Hematopoietic multipotent progenitor cell treated with erythropoietin and hydrocortisone succinate and interleukin-3 and kit ligand, for 6 days (in vitro differentiated cells): Measurements from ENCODE around the gene GADD45A.
A peak's percentile ranks its signal among the peaks of the same experiment; 100 is the strongest.

ENCODE experiments used
- DNase-seq: peaks from one replicate; pipeline ENCODE4 v3.0.0-alpha.2; 2015

Gene GADD45A

GRCh38 chr1:67672260-67672803, 12.7 kb upstream of the GADD45A start:
- no peak for DNase-seq

GRCh38 chr1:67673468-67674201, 11.4 kb upstream of the GADD45A start:
- DNase-seq, result no peak

DNA sequence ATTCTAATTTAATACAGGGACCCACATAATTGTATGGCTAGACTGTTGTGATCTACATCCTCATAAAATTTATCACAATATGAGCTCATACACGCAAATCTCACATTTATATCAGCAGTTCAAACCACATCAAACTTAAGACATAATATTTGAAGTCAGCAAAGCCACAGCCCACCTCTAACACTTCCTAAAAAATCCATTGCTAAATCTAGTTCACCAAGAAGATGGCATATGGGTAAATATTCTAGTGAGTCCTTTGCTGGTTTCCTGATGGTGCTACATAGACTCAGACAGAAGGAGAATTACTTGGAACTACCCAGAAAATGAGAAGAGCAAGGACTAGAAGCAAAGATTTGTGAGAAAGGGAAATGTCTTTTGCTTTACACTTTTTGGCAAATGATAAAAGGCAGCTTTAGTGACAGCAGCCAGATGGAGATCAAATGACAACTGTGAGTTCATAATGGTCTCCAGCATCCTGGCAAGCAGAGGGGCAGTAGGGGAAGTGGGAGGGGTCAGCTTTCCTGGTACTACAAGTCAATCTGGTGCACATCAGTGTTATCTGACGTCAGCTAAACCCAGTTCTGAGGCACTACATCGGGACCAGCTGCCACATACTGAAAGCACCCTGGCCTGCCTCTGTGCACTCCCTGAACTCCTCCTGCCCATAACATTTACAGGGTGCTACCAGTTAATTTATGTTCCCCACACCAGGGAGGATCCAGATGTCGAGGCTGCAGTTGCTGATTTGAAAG, 10.6 kb upstream of the GADD45A start:
- DNase-seq, result peak; percentile 45

DNA sequence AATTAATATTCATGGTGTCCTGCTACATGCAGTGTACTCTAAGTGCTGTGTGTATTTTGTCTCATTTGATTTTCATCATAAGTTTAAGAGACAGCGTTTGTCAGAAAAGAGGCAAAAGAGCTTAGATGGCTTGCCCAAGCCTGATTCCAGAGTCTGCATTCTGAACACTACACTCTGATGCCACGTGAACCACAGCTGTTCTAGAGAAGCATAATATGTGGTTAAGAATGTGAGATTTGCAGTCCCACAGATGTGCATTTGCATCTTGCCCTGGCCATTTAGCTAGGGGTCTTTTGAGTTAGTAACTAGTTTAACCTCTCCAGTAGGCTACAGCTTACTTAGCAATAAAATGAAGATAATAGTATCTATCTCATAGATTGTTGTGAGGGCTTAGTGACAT, 9.2 kb upstream of the GADD45A start:
- no peak for DNase-seq

- DNase-seq, result no peak
Measured at GRCh38 chr1:67676287-67676686, 8.7 kb upstream of the GADD45A start.

- no peak for DNase-seq
Measured at GRCh38 chr1:67676946-67677345, 8.1 kb upstream of the GADD45A start.

- DNase-seq, result no peak
Measured at GRCh38 chr1:67677408-67677807, 7.6 kb upstream of the GADD45A start.

- DNase-seq, result no peak
Measured at GRCh38 chr1:67677930-67678329, 7.1 kb upstream of the GADD45A start.

DNA sequence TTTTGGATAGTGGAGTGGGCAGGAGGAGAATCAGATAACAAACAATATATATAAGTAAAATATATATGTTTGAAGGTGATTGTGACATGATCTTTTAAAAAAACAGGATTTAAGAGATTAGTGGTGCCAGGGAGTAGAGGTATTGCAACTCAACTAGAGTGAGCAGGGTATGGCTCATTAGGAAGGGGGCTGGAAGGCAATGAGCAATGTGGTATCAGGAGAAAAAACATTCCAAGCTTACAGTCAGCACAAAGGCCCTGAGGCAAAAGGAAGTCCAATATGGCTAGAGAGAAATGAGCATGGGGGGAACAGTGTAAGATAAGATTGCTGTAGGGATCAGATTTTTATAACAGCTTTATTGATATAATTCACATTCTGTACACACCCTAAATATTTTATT, 5.3 kb upstream of the GADD45A start:
- no peak for DNase-seq

DNA sequence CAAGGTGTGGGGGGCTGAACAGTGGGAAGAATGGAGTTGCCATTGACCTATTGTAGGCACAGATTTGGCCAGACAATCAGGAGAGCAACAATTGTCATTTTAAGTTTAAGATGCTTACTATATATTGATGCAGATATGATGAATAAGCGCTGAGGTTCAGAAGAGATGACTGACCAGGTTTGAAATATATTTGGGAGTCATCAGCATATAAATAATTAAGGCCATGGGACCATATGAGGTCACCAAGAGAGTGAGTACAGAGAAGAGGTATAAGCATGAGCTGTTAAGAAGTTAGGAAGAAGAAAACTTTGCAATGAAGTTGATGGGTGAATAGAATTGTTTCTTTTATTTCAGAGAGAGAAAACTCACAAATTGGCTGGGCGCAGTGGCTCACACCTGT, 4.5 kb upstream of the GADD45A start:
- no peak for DNase-seq

DNA sequence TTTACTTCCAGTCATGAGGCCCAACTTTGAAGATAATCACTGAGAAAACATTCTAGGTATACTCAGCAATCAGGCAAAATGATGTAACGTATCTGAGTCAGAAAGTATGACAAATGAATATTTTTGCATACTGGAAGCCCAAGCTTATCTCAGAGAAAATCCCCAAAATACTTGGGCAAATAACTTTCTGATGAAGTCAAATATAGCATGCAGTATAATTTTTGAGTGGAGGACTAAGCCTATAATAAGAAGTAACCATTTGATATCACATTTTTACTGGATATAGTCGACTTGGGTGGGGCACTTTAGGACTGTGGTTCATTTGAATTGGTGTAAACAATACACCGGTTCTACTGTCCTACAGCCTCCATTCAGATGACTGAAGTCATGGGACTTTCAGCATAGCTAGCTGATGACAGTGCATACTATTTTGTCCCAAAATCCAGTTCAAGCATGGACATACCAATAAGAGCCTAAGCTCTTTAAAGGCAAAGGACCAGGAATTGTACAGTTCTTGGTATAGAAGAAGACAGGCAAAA, 2.3 kb upstream of the GADD45A start:
- no peak for DNase-seq

GRCh38 chr1:67683316-67683715, 1.7 kb upstream of the GADD45A start:
- no peak for DNase-seq

DNA sequence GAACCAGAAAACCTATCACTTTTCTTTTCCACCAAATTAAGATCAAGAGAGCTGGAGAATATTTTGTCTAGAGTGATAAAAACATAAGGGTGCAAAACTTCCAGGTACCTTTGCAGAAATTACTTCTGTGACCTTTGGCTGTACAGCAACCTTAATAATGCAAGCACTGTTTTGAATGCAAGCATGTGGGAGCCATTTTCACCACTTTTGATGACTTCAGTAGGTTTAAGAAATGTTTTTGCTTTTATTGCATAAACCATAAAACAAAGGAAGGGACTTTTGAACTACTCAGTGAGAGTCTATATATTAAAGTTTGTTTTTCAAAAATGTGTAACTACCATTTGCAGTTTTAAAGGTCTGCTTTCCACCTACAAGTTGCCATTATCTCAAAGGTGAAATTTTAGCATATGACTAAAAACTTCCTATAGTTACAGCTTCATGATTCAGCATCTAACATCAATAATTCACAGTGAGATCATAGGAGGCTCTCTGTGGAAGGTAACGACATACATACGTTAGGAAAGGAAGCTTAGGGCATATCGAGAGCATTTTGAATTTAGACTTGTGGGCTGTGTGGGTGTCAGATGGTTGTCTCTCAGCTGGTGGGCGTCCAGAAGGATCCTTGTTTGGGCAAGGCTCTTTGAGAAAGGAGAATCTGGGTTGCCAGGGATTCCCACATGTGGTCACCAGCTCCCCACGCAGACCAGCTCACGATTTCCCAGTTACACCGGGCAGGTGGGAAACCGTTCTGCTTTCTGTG, 1.1 kb upstream of the GADD45A start:
- no peak for DNase-seq

GRCh38 chr1:67684526-67685066, 405 bp upstream of the GADD45A start:
- no peak for DNase-seq

DNA sequence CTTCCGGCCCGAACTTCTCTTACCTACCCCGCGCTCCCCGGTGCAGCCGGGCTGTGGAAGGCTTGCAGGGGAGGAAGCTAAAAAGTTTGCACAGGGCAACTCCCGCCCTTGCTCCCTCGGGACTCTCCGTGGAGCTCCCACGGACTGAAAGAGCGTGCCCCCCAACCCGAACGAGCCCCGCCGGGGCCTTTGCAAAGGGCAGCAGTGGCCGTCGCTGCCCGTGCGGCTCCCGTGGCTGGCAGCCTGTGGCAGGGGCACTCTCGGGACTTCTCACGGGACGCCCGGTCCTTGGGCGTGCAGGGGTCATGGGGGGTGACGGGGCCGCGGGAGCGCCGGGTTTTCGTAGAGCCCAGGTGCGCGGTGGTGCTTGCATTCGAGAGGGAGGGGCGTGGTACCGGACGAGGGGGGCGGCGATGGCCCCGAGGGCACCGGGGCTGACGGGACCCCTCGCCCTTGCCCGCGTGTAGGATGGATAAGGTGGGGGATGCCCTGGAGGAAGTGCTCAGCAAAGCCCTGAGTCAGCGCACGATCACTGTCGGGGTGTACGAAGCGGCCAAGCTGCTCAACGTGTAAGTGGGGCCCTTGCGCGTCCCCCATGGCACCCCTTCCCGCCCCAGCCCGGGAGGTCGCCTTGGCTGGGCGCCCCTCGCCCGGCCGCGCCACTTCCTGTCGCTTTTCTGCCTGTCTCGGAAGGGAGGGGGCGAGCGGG, 711 bp downstream of the GADD45A start:
- DNase-seq, result peak; percentile 66

GRCh38 chr1:67686267-67687197, 1.5 kb downstream of the GADD45A start:
- peak; percentile 94 for DNase-seq

- DNase-seq, result no peak
Measured at GRCh38 chr1:67687198-67687545, 2.2 kb downstream of the GADD45A start.

DNA sequence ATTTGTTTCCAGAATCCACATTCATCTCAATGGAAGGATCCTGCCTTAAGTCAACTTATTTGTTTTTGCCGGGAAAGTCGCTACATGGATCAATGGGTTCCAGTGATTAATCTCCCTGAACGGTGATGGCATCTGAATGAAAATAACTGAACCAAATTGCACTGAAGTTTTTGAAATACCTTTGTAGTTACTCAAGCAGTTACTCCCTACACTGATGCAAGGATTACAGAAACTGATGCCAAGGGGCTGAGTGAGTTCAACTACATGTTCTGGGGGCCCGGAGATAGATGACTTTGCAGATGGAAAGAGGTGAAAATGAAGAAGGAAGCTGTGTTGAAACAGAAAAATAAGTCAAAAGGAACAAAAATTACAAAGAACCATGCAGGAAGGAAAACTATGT, 2.6 kb downstream of the GADD45A start:
- peak; percentile 63 for DNase-seq

DNA sequence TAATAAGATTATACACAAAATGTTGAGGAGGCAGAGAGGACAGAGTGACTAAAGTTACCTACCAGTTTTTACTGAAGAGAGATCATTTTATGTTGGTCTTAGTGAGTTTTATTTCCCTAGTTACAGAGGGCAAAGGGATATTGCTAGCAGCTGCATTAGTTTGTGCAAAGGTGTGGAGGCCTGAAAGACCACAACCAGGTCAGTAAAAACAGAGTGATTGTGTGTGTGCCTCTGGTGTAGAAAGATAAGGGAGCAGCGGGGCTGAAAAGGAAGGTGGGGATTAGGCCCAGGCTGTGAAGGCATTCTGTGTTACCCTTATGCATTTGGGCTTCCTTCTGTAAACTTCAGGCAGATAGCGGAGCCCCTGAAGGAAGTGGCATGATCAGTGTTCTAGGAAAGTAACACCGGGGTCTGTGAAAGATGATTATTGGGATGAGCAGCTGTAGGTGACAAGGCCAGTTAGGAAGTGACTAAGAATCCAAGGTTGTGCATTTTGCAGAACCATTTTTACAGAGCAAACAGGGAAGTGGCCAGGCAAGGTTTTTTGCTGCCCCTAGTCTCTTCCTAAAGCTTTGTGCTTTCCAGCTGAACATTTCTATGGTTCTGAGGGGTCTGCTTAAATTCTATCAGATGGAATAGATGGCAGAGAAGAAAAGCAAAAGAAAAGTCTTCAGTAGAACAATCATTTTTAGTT, 3.7 kb downstream of the GADD45A start:
- peak; percentile 91 for DNase-seq

- peak; percentile 51 for DNase-seq
Measured at GRCh38 chr1:67689267-67690017, 4.4 kb downstream of the GADD45A start.
